IgD-negative memory B cell (primary cell): Measurements from ENCODE around the gene COX5B. TPM values are rescaled to one million over a fixed set of nuclear protein-coding genes. Genes with fewer than 3 reads are reported as not detected.
"Not testable (repeated sequence)": the region's sequence is repeated elsewhere in the genome, so short reads cannot be mapped to it uniquely, and the experiment has no call there.

Experiments used
- H3K27ac Mint-ChIP-seq, 3 donors: one replicate each; pipeline ENCODE4 v1.8.0; 2020 to 2022; ENCODE audit warnings: mild to moderate bottlenecking in 3 of 3, mixed read lengths in 3 of 3, moderate library complexity in 1 of 3
- H3K27me3 Mint-ChIP-seq: one replicate; pipeline ENCODE4 v1.8.0; 2021; ENCODE audit warnings: mixed read lengths
- H3K36me3 Mint-ChIP-seq: one replicate; pipeline ENCODE4 v1.8.0; 2020; ENCODE audit warnings: mild to moderate bottlenecking, mixed read lengths
- H3K4me1 Mint-ChIP-seq, 3 donors: one replicate each; pipeline ENCODE4 v1.8.0; 2020 to 2022; ENCODE audit warnings: mixed read lengths in 3 of 3, mild to moderate bottlenecking in 1 of 3
- H3K4me3 Mint-ChIP-seq, 4 donors: one replicate each; pipeline ENCODE4 v1.8.0; 2020 to 2022; ENCODE audit warnings: mild to moderate bottlenecking in 4 of 4, mixed read lengths in 4 of 4, moderate library complexity in 3 of 4
- H3K9me3 Mint-ChIP-seq, 3 donors: one replicate each; pipeline ENCODE4 v1.8.0; 2020 to 2021; ENCODE audit warnings: mixed read lengths in 3 of 3, mild to moderate bottlenecking in 1 of 3
- polyA plus RNA-seq: library from polyadenylated mRNA; unstranded; fragments of 300-500 nt; fragmentation: Illumina TruSeq; gene quantifications from one replicate; pipeline ENCODE4 v1.2.3, GENCODE V29; 2021

Gene COX5B
- polyA plus RNA-seq, 1 donor from 2014 or later, result 373 TPM

GRCh38 chr2:97673915-97674283, 28.0 kb downstream of the COX5B start:
- Mint-ChIP-seq H3K9me3 (no peaks in the 10 kb centered on the region), H3K4me1 (peaks cover 0 to 6% (median 3%) of the 10 kb centered on the region in 3 donors), H3K4me3 (no peak overlapping the region), H3K27me3 (peaks cover 3% of the 10 kb centered on the region), H3K36me3 (peaks cover 3% of the 10 kb centered on the region), H3K27ac (no peak overlapping the region)

GRCh38 chr2:97675430-97676113, 29.7 kb downstream of the COX5B start:
- Mint-ChIP-seq H3K9me3 (no peaks in the 10 kb centered on the region), H3K4me3 (no peak overlapping the region), H3K27ac (no peak overlapping the region), H3K27me3 (peaks cover 3% of the 10 kb centered on the region), H3K4me1 (peaks cover 0 to 4% (median 3%) of the 10 kb centered on the region in 3 donors), H3K36me3 (peaks cover 3% of the 10 kb centered on the region)

- Mint-ChIP-seq H3K27ac (no peak overlapping the region), H3K4me3 (no peak overlapping the region), H3K4me1 (peaks cover 0 to 4% (median 3%) of the 10 kb centered on the region in 3 donors), H3K9me3 (no peaks in the 10 kb centered on the region), H3K36me3 (peaks cover 3% of the 10 kb centered on the region), H3K27me3 (peaks cover 3% of the 10 kb centered on the region)
Measured at GRCh38 chr2:97676620-97677019, 30.8 kb downstream of the COX5B start.

- H3K27me3 Mint-ChIP-seq, result peaks cover 3% of the 10 kb centered on the region
Measured at GRCh38 chr2:97677480-97677879, 31.6 kb downstream of the COX5B start.

GRCh38 chr2:97678298-97678697, 32.4 kb downstream of the COX5B start:
- Mint-ChIP-seq H3K4me1 (peaks cover 0 to 4% (median 3%) of the 10 kb centered on the region in 3 donors), H3K27me3 (peaks cover 3% of the 10 kb centered on the region), H3K9me3 (no peaks in the 10 kb centered on the region), H3K27ac (no peak overlapping the region), H3K36me3 (peaks cover 1% of the 10 kb centered on the region), H3K4me3 (no peak overlapping the region)

More at GRCh38 chr2:97677480-97677879, 31.6 kb downstream of the COX5B start:
- no peak overlapping the region for H3K4me3 Mint-ChIP-seq
- no peak overlapping the region for H3K27ac Mint-ChIP-seq
- no peaks in the 10 kb centered on the region for H3K9me3 Mint-ChIP-seq
- H3K4me1 Mint-ChIP-seq, result peaks cover 0 to 4% (median 3%) of the 10 kb centered on the region in 3 donors
- peaks cover 3% of the 10 kb centered on the region for H3K36me3 Mint-ChIP-seq

GRCh38 chr2:97687235-97687634, 41.4 kb downstream of the COX5B start:
- not testable (repeated sequence) for H3K27me3 Mint-ChIP-seq, H3K4me1 Mint-ChIP-seq, H3K4me3 Mint-ChIP-seq, H3K36me3 Mint-ChIP-seq, H3K27ac Mint-ChIP-seq, H3K9me3 Mint-ChIP-seq

GRCh38 chr2:97688062-97688827, 42.4 kb downstream of the COX5B start:
- Mint-ChIP-seq H3K4me3 (no peak overlapping the region), H3K27ac (no peak overlapping the region), H3K36me3 (peaks cover 1% of the 10 kb centered on the region), H3K27me3 (peaks cover 5% of the 10 kb centered on the region), H3K4me1 (peaks cover 0 to 3% (median 0%) of the 10 kb centered on the region in 3 donors), H3K9me3 (no peaks in the 10 kb centered on the region)

GRCh38 chr2:97691166-97691565, 45.3 kb downstream of the COX5B start:
- H3K9me3 Mint-ChIP-seq, result no peaks in the 10 kb centered on the region
- no peak overlapping the region for H3K4me3 Mint-ChIP-seq
- no peak overlapping the region for H3K27ac Mint-ChIP-seq
- H3K4me1 Mint-ChIP-seq, result peaks cover 0 to 3% (median 0%) of the 10 kb centered on the region in 3 donors
- H3K27me3 Mint-ChIP-seq, result peaks cover 5% of the 10 kb centered on the region
- H3K36me3 Mint-ChIP-seq, result peaks cover 3% of the 10 kb centered on the region

- peaks cover 5% of the 10 kb centered on the region for H3K36me3 Mint-ChIP-seq
- H3K4me1 Mint-ChIP-seq, result peaks cover 3 to 9% (median 6%) of the 10 kb centered on the region in 3 donors
- H3K4me3 Mint-ChIP-seq, result no peak overlapping the region
- H3K27me3 Mint-ChIP-seq, result peaks cover 4% of the 10 kb centered on the region
- no peaks in the 10 kb centered on the region for H3K9me3 Mint-ChIP-seq
- H3K27ac Mint-ChIP-seq, result no peak overlapping the region
Measured at GRCh38 chr2:97693476-97693875, 47.6 kb downstream of the COX5B start.

- Mint-ChIP-seq H3K27me3 (peaks cover 1% of the 10 kb centered on the region), H3K9me3 (no peaks in the 10 kb centered on the region), H3K4me3 (no peak overlapping the region), H3K36me3 (peaks cover 6% of the 10 kb centered on the region), H3K4me1 (peaks cover 3 to 9% (median 6%) of the 10 kb centered on the region in 3 donors), H3K27ac (no peak overlapping the region)
Measured at GRCh38 chr2:97695744-97696143, 49.9 kb downstream of the COX5B start.

- Mint-ChIP-seq H3K4me1 (peaks cover 6 to 9% (median 7%) of the 10 kb centered on the region in 3 donors), H3K27ac (peak overlapping the region in 1 of 3 donors; percentile 65), H3K4me3 (peak overlapping the region in 1 of 4 donors; percentile 65), H3K9me3 (no peaks in the 10 kb centered on the region), H3K27me3 (no peaks in the 10 kb centered on the region), H3K36me3 (peaks cover 6% of the 10 kb centered on the region)
Measured at GRCh38 chr2:97697252-97698235, 51.7 kb downstream of the COX5B start.

Other genes with a start within 250 kb of the COX5B start
- gene ANKRD36B, start 56.2 kb upstream of the COX5B start, polyA plus RNA-seq, result 13.9 TPM
- gene ACTR1B, start 18.0 kb downstream of the COX5B start, polyA plus RNA-seq, result 11.3 TPM
- gene C2orf92, start 23.7 kb downstream of the COX5B start, polyA plus RNA-seq, result 1.4 TPM
- 4.6 TPM for gene ZAP70, start 67.5 kb downstream of the COX5B start, polyA plus RNA-seq